GM23338 (cell line): Measurements from ENCODE around the gene CSGALNACT2.

Experiments used
- CREB1 ChIP-seq: fragments of 250-450 bp; sonication (Bioruptor Pico); IDR thresholded peaks from 2 replicates; pipeline ENCODE4 v1.5.0; 2020; ENCODE audit warnings: low read depth, mild to moderate bottlenecking, moderate library complexity
- CTCF ChIP-seq, 2 experiments: fragments of 200-600 bp in 1 of 2; sonication (generic) in 1 of 2; conservative IDR thresholded peaks; 2 replicates each; pipeline versions ENCODE4 v1.5.1 to v1.6.1; 2016 to 2017; ENCODE audit warnings: antibody characterized with exemption in 2 of 2, low read depth in 2 of 2, mild to moderate bottlenecking in 2 of 2, moderate library complexity in 1 of 2
- JUNB ChIP-seq: IDR thresholded peaks from one replicate; pipeline ENCODE4 v1.6.1; 2016; ENCODE audit warnings: antibody characterized with exemption; ENCODE audit not compliant: unreplicated experiment
- POLR2AphosphoS5 ChIP-seq: IDR thresholded peaks from 2 replicates; pipeline ENCODE4 v1.6.1; 2016; ENCODE audit warnings: antibody characterized with exemption, low read depth
- REST ChIP-seq: IDR thresholded peaks from one replicate; pipeline ENCODE4 v1.6.1; 2018; ENCODE audit warnings: antibody characterized with exemption; ENCODE audit not compliant: unreplicated experiment
- STAT1 ChIP-seq: IDR thresholded peaks from one replicate; pipeline ENCODE4 v1.6.1; 2016; ENCODE audit warnings: antibody characterized with exemption; ENCODE audit not compliant: unreplicated experiment

DNA sequence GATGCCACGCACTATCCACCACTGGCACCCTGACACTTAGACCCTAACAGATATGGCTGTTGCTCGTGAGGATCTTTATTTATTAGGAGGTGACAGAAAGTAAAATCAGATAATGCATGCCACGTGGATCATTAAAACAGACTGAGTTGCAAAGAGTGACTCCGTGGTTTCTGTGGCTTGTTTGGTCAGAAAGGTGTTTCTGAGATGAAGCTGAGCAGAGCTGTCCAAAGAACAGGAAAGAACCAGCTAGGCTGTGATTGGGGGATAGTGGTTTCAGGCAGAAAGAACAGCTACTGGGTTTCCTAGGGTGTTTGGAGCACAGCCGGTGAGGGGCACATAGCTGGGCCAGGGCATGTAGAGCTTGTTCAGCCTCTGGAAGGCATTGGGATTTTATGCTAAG is 34.4 kb downstream of the CSGALNACT2 start:
- no peak for TF ChIP-seq CREB1 (CRISPR knock-in tag)
- no peak for TF ChIP-seq CTCF (conservative IDR thresholded peaks at IDR 0.05; ENCODE audit: low read depth in 2 of 2)
- TF ChIP-seq POLR2AphosphoS5 = no peak
- no peak for TF ChIP-seq REST
- no peak for TF ChIP-seq JUNB
- TF ChIP-seq STAT1 = no peak
